Endothelial cell of umbilical vein (primary cell): ENCODE measurements around the gene SLC49A3. TPM values are rescaled to one million over a fixed set of nuclear protein-coding genes. Genes with fewer than 3 reads are reported as not detected.
"Not testable (repeated sequence)": the region's sequence is repeated elsewhere in the genome, so short reads cannot be mapped to it uniquely, and the experiment has no call there.

ENCODE experiments used
- BruUV-seq: library from RNA; stranded (reverse); fragments of 400-500 nt; replicated peaks from 2 replicates; lab custom pipeline; 2021; lab: Mats Ljungman, UMichigan
- CTCF ChIA-PET: fragments of 300-600, 350-600 bp; sonication (Branson Sonifier 250); formaldehyde crosslinking; loops from one replicate; lab custom pipeline; 2021; ENCODE audit warnings: antibody characterized with exemption, inconsistent platforms; lab: Charles Lee
- POLR2A ChIA-PET: fragments of 300-600, 350-600 bp; sonication (Branson Sonifier 250); formaldehyde crosslinking; loops from one replicate; lab custom pipeline; 2021; ENCODE audit warnings: antibody characterized with exemption, inconsistent platforms; lab: Charles Lee
- DNase-seq: peaks from one replicate; pipeline ENCODE4 v3.0.0-alpha.2; 2011; ENCODE audit warnings: low read depth, low spot score
- FAIRE-seq: peaks from 2 replicates; lab custom pipeline; 2011; peaks lifted over from hg19 to GRCh38; lab: Jason Lieb, UNC
- H2AFZ ChIP-seq: 2 replicates; pipeline ENCODE4 v1.6.0; 2012; ENCODE audit warnings: low read depth, low read length, control low read depth, inconsistent platforms
- H3K27ac ChIP-seq: 2 replicates; pipeline ENCODE4 v1.5.1; 2011; ENCODE audit warnings: low read depth, mild to moderate bottlenecking, control low read depth, low read length, moderate library complexity; ENCODE audit not compliant: insufficient read depth
- H3K27me3 ChIP-seq, 2 experiments: 2 replicates each; pipeline versions ENCODE4 v1.6.0 to v1.6.1; 2011; ENCODE audit warnings: low read length in 2 of 2, mixed read lengths in 1 of 2; ENCODE audit not compliant: control insufficient read depth in 2 of 2, insufficient read depth in 2 of 2
- H3K36me3 ChIP-seq, 2 experiments: 2 replicates in 1 of 2; 3 replicates in 1 of 2; pipeline ENCODE4 v1.5.1; 2011; ENCODE audit warnings: low read length in 2 of 2, mild to moderate bottlenecking in 1 of 2, moderate library complexity in 1 of 2; ENCODE audit not compliant: control insufficient read depth in 2 of 2, insufficient read depth in 2 of 2; ENCODE audit errors: extremely low read depth in 1 of 2
- H3K4me1 ChIP-seq: 3 replicates; pipeline ENCODE4 v1.5.1; 2011; ENCODE audit warnings: mild to moderate bottlenecking, low read length; ENCODE audit not compliant: control insufficient read depth, insufficient read depth; ENCODE audit errors: extremely low read depth
- H3K4me2 ChIP-seq: 2 replicates; pipeline ENCODE4 v1.6.1; 2011; ENCODE audit warnings: low read length, control low read depth, mixed read lengths; ENCODE audit not compliant: insufficient read depth
- H3K4me3 ChIP-seq, 3 experiments: fragments of 200-600 bp in 1 of 3; sonication (generic), shearing (Covaris generic) in 1 of 3; replicated peaks in 1 of 3; 2 replicates each; pipeline ENCODE4 v1.5.1; 2011 to 2016; ENCODE audit warnings: control low read depth in 3 of 3, low read length in 3 of 3, mild to moderate bottlenecking in 2 of 3, inconsistent platforms in 1 of 3, low read depth in 1 of 3, moderate library complexity in 1 of 3; ENCODE audit not compliant: insufficient read depth in 1 of 3
- H3K79me2 ChIP-seq: 2 replicates; pipeline ENCODE4 v1.6.0; 2012; ENCODE audit warnings: low read length, inconsistent platforms; ENCODE audit not compliant: control insufficient read depth, insufficient read depth
- H3K9ac ChIP-seq: replicated peaks from 2 replicates; pipeline ENCODE3; 2011; ENCODE audit warnings: low read length, control low read depth; ENCODE audit not compliant: insufficient read depth; ENCODE audit errors: extremely low read depth
- H3K9me1 ChIP-seq: replicated peaks from 3 replicates; pipeline ENCODE4 v1.6.0; 2011; ENCODE audit warnings: mild to moderate bottlenecking, low read length; ENCODE audit not compliant: control insufficient read depth, insufficient read depth; ENCODE audit errors: extremely low read depth
- H3K9me3 ChIP-seq: replicated peaks from 2 replicates; pipeline ENCODE4 v1.5.1; 2012; ENCODE audit warnings: low read length, inconsistent platforms; ENCODE audit not compliant: control insufficient read depth, insufficient read depth
- H4K20me1 ChIP-seq: replicated peaks from 2 replicates; pipeline ENCODE3; 2011; ENCODE audit warnings: mild to moderate bottlenecking, low read length; ENCODE audit not compliant: control insufficient read depth, insufficient read depth; ENCODE audit errors: extremely low read depth
- CTCF ChIP-seq, 2 donors: IDR thresholded peaks; 1 replicate in 1 of 2; 2 replicates in 1 of 2; pipeline ENCODE4 v1.5.1; 2011; ENCODE audit warnings: low read length in 2 of 2, mild to moderate bottlenecking in 2 of 2, moderate library complexity in 2 of 2, control low read depth in 1 of 2, inconsistent platforms in 1 of 2, low read depth in 1 of 2; ENCODE audit not compliant: insufficient read depth in 1 of 2; ENCODE audit errors: extremely low read depth in 1 of 2
- EZH2 ChIP-seq: IDR thresholded peaks from 2 replicates; pipeline ENCODE4 v1.6.1; 2012; ENCODE audit warnings: borderline replicate concordance, low read depth, mild to moderate bottlenecking, moderate library complexity, low read length, inconsistent platforms; ENCODE audit not compliant: severe bottlenecking
- FOS ChIP-seq: IDR thresholded peaks from 2 replicates; pipeline ENCODE4 v1.6.1; 2011; ENCODE audit warnings: mild to moderate bottlenecking, low read length, moderate library complexity, borderline replicate concordance; ENCODE audit not compliant: insufficient read depth
- GATA2 ChIP-seq: IDR thresholded peaks from 2 replicates; pipeline ENCODE4 v1.7.0; 2011; ENCODE audit warnings: low read depth, mild to moderate bottlenecking, moderate library complexity, mixed read lengths, low read length; ENCODE audit not compliant: insufficient read length, insufficient read depth
- JUN ChIP-seq: IDR thresholded peaks from 2 replicates; pipeline ENCODE4 v1.6.1; 2011; ENCODE audit warnings: borderline replicate concordance, low read depth; ENCODE audit not compliant: insufficient read length, insufficient read depth
- MAX ChIP-seq: IDR thresholded peaks from 2 replicates; pipeline ENCODE4 v1.6.1; 2011; ENCODE audit not compliant: insufficient read depth, insufficient read length
- MYC ChIP-seq: IDR thresholded peaks from one replicate; pipeline ENCODE4 v1.6.1; 2011; ENCODE audit warnings: mild to moderate bottlenecking, low read depth, low read length
- POLR2A ChIP-seq: IDR thresholded peaks from 2 replicates; pipeline ENCODE4 v1.6.1; 2012; ENCODE audit warnings: low read depth, mild to moderate bottlenecking, control low read depth, low read length
- POLR2AphosphoS5 ChIP-seq: IDR thresholded peaks from 2 replicates; pipeline ENCODE4 v1.6.1; 2012; ENCODE audit warnings: low read depth, mild to moderate bottlenecking, control low read depth, low read length, moderate library complexity; ENCODE audit not compliant: insufficient read depth
- dilution Hi-C: fragments of 300-500 bp; cut with MboI; formaldehyde crosslinking; loops from one replicate; pipeline ENCODE4 v1.15.0; 2019; ENCODE audit warnings: low sequenced_read_pairs; ENCODE audit not compliant: extremely low pct_ligation_motif_present
- intact Hi-C: fragments of 100-400 bp; cut with micrococcal nuclease; formaldehyde crosslinking; loops from one replicate; pipeline ENCODE4 v1.10.0; 2022
- polyA plus RNA-seq, 4 experiments: library from polyadenylated mRNA; depleted of rRNA in 3 of 4; stranded (reverse) in 3 of 4; unstranded in 1 of 4; fragments of >200 nt; gene quantifications; 2 replicates each; pipeline versions ENCODE4 v1.2.1 to v1.2.3, GENCODE V29; 2011 to 2012; ENCODE audit warnings: missing spikeins in 1 of 4
- total RNA-seq: library from RNA; stranded (reverse); gene quantifications from 2 replicates; pipeline ENCODE4 v1.2.3, GENCODE V29; 2021

SLC49A3 gene
- total and polyA plus RNA-seq, 2 donors (not counting 3 experiments of a cell fraction or from before 2014, with no cell fraction given): 4.2 to 11.5 TPM

GRCh38 chr4:635851-636627, 52.9 kb downstream of the SLC49A3 start:
- dilution Hi-C loops (no loop called here), intact Hi-C loops (no loop called here)
- Histone ChIP-seq H3K27me3 (no peaks in the 10 kb centered on the region), H2AFZ (no peak overlapping the region), H3K79me2 (no peaks in the 10 kb centered on the region), H3K36me3 (no peaks in the 10 kb centered on the region), H3K9ac (no peak overlapping the region), H3K27ac (no peak overlapping the region), H3K4me2 (no peak overlapping the region), H3K4me1 (no peaks in the 10 kb centered on the region), H3K9me3 (no peaks in the 10 kb centered on the region), H3K4me3 (no peak overlapping the region), H3K9me1 (no peaks in the 10 kb centered on the region), H4K20me1 (no peaks in the 10 kb centered on the region)
- CTCF ChIA-PET: no interaction called here
- POLR2A ChIA-PET: no interaction called here
- DNase-seq (no peak), FAIRE-seq (no peak)
- no TSS peak for BruUV-seq
- TF ChIP-seq POLR2AphosphoS5 (no peak), MAX (no peak), POLR2A (no peak), MYC (no peak), GATA2 (no peak), FOS (no peak), CTCF (IDR thresholded peaks at IDR 0.05; ENCODE audit: extremely low read depth in 1 of 2, insufficient read depth in 1 of 2, low read depth in 1 of 2, low read length in 2 of 2) (no peak), EZH2 (no peak), JUN (no peak)

GRCh38 chr4:635066-635835, 53.7 kb downstream of the SLC49A3 start:
- H3K4me2 ChIP-seq, H3K9me3 ChIP-seq, dilution Hi-C loops, POLR2A ChIA-PET, FAIRE-seq, H3K79me2 ChIP-seq, H3K4me3 ChIP-seq, H4K20me1 ChIP-seq, CTCF ChIA-PET, intact Hi-C loops, H3K36me3 ChIP-seq, H2AFZ ChIP-seq, DNase-seq, H3K4me1 ChIP-seq, H3K9me1 ChIP-seq, H3K9ac ChIP-seq, H3K27me3 ChIP-seq, H3K27ac ChIP-seq, BruUV-seq: not testable (repeated sequence)
